B cell (primary cell): ENCODE results near the gene WDR90.

Experiments
- CTCF ChIP-seq: fragments of 200-600 bp; IDR thresholded peaks from one replicate; pipeline ENCODE4 v1.8.0; 2022; ENCODE audit warnings: antibody characterized with exemption, mild to moderate bottlenecking
- EZH2 ChIP-seq: IDR thresholded peaks from 2 replicates; pipeline ENCODE4 v1.6.1; 2012; ENCODE audit warnings: borderline replicate concordance, low read depth, mild to moderate bottlenecking, moderate library complexity, low read length; ENCODE audit not compliant: insufficient read depth, poor library complexity, severe bottlenecking

- TF ChIP-seq CTCF, result no peak
- TF ChIP-seq EZH2, result no peak
Measured at GRCh38 chr16:634051-634670, 15.0 kb upstream of the WDR90 start.
